Measurements from ENCODE around the gene IQCE.

DNA sequence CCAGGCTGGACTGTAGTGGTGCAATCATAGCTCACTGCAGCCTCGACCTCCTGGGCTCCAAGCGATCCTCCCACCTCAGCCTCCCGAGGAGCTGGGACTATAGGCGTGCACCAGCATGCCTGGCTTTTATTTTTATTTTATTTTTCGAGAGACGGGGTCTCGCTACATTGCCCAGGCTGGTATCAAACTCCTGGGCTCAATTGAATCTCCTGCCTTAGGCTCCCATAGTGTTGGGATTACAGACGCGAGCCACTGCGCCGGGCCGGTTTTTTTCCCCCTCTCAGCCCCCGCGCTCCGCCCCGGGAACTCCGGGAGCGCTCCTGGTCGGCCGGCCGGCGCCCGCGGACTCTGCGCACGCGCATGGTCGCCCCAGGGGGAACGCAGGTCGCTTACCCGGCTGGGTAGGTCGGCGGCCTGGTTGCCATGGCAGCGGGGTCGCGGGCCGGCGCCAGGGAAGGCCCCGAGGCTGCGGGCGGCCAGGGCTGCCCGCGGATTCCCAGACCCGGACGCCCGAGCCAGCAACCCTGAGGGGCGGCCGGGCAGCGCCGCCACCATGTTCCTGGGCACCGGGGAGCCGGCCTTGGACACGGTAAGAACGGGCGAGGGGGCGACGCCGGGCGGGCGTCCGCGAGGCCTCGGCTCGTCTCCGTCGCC is at the start of gene IQCE:
- TF ChIP-seq EZH2 (IDR thresholded peaks at IDR 0.05; ENCODE audit: borderline replicate concordance, low read length), result no peak
- TF ChIP-seq, protein P1, sequence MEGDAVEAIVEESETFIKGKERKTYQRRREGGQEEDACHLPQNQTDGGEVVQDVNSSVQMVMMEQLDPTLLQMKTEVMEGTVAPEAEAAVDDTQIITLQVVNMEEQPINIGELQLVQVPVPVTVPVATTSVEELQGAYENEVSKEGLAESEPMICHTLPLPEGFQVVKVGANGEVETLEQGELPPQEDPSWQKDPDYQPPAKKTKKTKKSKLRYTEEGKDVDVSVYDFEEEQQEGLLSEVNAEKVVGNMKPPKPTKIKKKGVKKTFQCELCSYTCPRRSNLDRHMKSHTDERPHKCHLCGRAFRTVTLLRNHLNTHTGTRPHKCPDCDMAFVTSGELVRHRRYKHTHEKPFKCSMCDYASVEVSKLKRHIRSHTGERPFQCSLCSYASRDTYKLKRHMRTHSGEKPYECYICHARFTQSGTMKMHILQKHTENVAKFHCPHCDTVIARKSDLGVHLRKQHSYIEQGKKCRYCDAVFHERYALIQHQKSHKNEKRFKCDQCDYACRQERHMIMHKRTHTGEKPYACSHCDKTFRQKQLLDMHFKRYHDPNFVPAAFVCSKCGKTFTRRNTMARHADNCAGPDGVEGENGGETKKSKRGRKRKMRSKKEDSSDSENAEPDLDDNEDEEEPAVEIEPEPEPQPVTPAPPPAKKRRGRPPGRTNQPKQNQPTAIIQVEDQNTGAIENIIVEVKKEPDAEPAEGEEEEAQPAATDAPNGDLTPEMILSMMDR (IDR thresholded peaks at IDR 0.05; ENCODE audit: low read length), result no peak
